ENCODE results near the gene ACSS1.

ACSS1 gene

DNA sequence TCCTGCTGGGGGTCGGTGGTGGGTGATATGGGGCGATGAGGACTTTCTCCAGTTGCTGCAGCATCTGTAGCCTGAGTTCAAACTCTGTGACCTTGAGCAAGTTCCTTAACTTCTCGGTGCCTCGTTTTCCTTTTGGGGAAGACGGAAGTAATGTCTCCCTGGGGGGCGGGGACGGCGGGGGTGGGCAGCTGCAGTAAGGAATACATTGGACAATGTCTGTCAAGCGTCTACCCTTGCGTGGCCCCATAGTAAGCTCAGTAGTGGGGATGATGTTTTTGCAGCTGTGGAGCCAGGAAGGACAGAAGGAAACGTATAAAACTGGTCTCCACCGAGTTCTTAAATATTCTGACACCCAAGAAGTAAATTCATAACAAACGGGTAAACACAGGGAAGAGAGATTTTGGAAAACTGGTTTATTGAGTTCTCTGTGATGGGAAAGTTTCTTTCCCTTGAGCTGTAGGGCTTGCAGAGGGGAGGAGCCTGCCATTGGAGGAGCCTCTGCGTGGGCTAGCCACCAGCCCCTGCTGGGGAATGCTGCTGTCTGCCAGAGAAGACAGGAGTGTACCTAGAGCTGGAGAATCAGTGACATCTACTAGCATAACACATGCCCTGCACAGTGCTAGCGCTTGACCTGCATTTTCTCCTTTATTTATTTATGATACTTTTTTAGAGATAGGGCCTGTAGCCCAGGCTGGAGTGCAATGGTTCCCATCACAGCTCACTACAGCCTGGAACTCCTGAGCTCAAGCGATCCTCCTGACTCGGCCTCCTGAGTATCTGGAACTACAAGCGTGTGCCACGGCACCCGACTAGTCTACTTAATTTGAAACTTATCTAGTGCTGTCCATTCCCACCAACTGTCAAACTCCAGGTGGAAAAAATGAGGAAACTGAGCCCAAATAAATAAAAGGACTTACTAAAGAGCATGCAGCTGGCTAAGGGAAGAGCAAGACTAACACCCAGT lies 1.2 kb upstream of the ACSS1 start:
- no peak for DNase-seq

DNA sequence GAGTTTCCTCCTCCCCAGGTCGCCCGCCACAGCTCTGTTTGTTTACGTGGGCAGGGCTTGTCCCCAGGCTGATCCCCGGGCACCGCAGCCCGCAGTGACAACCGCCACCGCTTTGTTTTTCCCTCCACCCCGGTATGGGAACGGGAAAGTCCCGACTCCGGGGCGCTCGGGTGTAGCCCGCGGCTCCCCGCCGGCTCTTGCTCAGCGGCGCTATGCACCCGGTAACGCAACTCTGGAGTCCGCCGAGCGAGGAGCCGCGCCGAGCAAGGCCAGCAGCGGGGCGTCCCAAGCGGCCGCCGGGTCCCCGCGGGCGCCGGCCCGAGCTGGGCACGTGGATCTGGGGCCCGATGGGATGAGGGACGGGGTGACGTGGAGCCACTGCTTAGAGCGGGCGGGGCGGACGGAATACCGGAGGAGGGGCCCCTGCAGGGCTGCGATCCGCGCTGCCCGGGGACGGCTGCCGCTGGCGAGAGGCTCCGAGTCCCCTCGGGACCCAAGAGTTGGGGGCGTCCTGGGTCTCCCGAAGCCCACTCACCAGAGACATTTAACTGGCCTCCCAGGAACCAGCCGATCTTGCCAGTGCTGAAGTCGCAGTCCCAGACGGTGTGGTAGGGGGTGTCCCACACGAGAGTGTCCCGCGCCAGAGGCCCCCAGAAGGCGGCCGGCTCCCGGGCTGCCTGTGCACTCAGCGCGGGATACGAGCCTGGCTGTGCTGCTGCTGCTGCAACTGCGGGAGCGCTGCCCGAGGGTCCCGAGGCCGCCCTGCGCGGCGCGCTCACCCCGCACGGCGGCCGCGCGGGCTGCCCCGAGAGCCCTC lies 497 bp downstream of the ACSS1 start:
- peak; percentile 88 for DNase-seq

DNA sequence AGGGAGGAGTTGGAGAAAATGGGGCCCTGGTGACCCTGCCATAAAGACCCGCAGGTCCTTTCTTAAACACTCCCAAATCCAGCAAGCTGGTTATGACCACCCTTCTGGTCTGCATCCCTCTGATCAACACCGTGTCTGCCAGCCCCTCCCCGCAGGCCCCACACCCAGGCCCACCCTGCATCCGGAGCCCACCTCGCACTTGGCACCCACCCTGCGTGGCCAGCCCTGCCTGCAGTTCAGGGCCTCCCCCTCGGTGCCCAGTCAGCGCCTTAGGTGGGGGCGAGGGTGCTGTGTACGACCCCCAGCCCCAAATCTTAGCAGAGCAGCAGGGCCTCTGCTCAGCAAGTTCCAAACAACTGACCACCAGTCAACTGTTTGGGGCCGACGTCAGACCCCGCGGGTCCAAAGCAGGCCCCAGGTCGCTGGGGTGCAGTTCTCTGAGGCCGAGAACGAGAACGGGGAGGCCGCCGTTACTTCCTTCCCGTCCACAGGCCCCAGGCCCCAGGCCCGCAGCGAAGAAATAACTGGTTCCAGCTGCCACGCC lies 1.2 kb downstream of the ACSS1 start:
- DNase-seq: no peak

DNA sequence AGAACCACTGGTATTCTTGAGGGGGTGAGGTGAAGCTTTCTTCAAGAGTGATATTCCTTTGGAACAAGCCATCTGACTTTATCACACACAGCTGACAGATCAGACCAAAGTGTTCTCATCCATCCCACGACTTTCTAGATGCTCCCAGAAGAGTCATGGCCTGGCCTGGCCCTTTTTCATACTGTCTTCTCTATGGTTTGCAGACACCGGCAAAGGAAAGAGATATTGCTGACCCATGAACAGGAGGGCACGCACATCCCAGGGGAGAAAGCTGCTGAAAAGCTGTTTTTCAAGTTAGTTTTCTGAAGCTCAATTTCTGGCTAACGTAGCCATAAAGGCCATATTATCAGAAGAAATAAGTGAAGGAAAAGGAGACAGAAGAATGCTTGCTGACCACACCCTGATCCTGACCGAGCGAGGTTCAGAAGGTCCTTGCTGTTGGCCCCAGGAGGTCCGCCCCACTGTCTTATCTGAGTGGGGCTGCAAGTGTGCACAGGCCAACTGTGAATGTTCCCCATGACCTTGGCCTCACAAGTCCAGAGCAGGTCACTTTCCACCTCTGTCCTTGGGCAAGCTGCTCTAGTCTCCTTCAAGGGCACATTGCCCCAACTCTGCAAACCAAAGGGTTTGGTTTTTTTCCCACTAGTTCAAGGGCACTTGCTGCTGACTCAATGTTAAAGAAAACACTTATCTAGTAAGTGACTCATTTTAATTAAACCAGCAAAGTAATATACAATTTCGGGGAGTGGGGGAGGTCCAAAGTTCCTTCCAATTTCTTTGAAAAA lies 2.0 kb downstream of the ACSS1 start:
- no peak for DNase-seq

DNA sequence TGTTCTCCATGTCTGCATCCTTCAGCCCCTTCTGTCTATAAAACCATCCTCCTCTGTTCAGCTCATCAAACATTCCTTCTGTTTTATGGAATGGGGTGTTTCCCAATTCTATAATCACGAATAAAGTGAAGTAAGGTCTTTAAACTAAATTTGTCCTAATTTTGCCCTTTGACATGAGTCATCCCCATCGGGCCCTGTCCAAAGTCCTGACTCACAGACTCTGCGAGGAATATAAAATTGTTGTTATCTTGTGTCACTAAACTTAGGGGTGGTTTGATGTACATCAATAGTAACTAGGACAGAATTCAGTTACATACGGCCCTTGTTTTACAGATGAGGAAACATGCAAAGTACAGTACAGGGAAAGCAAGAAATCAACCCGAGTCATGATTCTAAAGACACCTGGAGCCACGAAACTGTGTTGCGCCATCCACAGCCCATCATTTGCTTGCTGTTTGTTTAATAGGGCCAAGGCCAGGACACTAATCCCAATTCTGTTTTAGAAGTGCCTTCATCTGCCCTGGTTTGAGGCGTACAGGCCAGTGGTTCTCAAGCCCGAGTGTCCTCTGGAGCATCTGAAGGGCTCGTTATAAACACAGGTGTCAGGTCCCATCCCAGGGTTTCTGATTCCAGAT lies 2.8 kb downstream of the ACSS1 start:
- DNase-seq: no peak

DNA sequence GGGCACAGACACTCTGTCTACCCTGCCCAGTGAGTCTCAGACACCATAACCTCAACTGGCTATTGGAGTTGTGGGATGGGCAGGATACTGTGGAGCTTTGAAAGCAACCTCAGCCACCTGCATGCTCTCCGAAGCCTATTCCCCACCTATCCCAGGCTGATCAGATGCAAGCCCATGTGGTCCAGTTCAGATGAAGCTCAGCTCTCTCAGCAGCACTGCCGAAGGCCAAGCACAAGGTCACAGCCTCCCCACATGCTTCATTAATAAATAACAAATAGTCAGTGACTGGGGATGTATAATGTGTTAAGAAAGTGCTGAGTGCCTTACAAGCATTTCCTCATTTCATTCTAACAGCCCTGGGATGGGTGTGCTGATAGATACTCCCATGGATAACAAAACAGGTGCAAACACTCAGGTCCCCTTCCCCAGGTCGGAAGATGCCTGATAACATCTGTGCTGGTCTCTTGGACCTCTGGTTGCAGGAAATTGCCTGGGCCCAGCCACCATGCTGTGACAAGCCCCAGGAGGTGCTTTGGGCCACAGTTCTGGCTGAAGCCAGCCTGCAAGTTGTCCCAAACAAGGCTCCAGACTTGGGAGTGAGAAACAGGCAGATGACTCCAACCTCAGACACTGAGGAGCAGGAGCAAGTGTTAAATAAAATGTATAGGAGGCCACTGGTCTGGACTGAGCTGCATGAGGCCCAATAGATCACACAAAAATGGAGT lies 3.7 kb downstream of the ACSS1 start:
- no peak for DNase-seq

DNA sequence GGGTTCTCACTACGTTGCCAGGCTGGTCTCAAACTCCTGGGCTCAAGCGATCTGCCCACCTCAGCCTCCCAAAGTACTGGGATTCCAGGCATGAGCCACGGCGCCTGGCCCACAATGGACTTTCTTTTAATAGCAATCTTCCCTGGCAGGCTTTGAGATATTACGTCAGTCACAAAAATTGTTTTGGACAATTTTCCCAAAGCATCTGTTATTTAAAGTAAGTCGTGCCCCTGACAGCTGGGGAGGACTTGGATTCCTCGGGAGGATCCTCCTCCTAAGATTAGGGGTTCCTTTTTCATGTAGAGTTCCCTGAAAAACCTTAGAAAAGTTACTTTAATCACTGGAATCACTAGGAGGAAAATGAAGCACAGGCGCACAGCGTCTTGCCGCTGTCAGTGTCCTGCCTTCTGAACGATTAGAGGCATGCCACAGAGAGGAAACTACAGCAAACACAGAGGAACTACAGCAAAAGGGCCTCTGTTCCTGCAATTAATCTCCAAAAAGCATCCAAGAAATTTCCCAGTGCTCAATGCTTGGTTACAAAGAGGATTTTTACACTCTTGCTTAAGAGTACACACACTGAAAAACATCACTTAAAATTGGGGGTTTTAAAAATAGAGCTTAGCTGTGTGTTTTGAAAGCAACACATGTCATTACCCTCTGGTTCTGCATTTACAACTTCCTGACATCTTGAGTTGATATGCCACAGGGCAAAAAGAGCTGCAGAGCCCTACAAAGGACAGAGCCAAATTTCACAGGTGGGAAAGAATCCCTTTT lies 4.5 kb downstream of the ACSS1 start:
- no peak for DNase-seq

DNA sequence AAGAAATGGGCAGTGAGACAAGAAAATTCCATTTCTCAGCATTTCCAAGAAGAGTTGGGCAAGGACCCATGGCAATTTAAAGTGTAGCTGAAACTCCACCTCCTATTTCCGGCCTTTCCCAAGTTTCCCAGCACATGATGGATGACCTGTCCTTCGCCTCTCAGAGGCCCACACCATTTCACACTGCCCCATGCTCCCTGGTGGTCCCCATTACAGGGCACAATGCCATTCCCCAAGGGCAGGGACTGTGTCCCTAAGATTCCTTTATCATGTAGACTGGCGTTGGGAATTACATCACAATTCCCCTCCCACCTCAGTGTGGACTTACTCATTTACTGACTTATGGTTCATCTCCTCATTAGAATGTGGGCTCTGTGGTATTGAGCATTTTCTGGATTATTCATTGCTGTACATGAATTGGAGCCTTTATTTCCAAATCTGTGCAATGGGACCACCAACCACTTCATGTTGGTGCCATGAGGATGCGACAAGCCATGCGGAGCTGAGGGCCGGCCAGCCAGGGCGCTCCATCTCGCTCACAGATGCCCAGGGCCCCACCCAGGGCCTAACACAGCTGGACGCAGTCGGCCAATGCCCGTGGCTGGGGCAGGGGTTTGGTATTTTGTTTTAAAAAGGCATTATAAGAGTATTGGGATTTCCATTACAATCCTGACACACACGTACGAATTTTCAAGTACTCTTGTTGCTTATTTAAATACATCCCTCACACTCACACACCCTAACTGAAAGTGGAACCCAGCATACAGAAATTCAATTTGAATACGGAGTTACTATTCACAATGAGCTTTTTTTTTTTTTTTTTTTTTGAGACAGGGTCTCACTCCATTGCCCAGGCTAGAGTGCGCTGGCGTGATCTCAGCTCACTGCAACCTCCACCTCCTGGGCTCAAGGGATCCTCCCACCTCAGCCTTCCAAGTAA lies 5.4 kb downstream of the ACSS1 start:
- DNase-seq: no peak

DNA sequence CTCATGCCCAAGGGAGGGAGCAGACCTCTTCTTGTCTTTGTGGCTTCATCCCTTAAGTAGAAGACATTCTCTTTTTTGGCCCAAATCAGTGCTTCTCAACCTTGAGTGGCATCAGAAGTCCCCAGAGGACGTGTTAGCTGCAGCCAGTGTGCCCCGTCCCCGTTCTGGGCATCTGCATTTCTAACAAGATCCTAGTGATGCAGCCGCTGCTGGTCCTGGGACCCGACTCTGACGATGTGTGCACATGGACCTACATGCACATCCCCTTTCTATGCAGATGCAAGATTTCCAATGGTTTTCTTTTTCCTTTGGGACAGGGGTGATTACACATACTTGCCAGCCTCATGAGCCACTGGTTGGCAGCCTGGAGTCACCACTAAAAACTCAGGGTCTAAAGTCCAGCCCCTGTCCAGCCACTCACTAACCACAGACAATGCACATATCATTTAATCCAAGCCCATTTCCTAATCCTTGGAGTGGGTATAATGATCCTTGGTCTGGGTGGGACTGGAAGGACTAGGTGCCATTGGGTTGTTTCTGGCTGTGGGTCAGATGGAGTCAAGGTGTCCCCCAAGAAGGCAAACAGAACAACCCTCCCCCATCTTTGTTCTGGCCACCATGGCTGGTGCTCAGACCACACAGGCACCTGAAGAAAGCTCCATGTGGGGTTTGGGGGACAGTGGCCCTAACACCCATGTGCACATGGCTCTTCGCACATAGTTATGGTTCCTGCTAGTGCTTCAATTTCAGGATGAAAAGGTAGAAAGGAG lies 6.4 kb downstream of the ACSS1 start:
- DNase-seq: no peak

DNA sequence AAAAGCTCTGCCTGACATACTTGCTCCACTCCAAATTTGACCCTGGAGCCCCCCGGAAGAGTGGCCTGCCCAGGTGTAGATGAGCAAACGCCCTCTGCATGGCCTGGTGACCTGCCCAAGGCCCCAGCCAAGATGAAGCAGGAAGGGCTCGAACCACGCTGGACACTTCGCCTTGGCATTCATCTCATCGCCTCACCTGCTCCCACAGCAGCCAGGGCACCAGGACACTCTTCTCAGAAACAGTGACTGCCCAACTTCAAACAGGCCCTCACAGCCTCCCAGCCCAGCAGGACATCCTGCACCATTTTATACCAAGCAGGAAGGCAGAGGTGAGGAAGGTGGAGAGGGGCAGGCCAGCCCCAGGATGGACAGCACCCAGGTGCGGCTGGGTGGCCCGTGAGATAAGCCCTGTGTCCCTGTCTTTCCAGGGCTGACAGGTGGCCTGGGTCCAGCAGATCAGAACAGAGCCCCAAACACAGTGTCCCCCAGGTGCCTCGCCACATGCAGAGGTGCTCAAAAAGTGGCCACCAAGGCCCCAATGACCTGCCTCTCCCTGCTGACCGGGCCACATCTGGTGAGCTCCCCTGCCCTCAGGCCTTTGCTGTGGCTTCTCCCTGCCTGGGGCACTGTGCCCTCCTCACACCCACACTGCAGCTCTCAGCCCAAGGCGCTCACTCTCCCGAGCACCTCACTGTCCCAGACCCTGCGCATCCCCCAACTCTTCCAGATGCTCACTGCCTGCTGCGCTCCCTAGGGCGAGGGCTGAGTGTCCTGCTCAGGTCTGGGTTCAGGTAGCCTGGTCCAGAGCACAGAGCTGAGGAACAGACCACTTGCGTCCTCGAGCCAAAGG lies 7.2 kb downstream of the ACSS1 start:
- DNase-seq: no peak

DNA sequence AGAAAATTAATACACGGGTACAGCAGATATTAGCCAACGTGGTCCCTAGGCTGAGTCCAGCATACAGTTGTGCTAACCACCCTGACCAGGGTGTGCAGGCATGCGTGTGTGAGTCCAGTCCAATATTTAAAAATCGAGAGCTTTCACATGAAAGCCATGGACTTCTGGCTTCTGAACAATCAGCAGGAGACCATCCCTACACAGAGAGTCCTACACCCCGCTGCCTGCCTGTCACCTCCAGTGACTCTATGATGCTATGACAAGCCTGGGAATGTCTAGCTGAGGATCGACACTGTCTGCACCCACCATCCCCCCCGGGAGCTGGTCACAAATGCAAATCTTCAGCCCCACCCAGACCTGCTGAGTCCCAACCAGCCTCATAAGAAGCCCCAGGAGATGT lies 7.9 kb downstream of the ACSS1 start:
- DNase-seq: peak; percentile 57

DNA sequence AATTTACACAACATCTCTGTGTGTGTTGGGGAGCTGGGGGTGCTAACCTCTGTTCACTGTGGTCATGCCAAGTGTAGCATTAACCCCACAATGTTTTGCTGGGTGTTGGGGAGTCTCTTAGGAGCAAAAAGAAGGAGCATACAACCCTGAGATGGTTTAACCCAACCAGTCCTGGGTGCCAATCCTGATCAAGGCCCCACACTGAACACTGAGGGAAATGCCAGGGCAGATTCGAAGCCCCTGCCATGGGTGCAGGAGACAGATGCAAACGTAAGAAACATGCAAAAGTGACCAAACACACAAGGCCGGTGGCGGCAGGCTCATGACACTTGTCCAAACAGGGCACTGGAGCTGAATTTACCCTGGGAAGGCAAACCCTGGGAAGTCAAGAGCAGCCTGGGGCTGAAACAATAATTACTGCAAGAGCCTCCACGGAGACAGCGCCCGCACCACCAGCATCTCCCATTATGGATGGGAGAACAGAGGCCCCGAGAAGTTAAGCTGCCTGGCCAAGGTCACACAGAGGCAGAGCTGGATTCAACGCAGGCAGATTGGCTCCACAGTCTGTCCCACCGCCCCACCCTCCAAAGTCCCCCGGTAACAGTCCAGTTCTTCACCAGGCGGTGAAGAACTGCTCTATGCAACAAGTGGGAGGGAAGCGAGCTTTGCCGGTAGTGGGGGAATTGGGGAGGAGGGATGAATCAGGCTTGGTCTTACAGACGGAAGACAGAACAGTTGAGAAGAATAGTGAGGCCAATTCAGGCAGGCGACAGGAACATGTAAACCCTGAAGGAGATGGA lies 8.5 kb downstream of the ACSS1 start:
- no peak for DNase-seq

DNA sequence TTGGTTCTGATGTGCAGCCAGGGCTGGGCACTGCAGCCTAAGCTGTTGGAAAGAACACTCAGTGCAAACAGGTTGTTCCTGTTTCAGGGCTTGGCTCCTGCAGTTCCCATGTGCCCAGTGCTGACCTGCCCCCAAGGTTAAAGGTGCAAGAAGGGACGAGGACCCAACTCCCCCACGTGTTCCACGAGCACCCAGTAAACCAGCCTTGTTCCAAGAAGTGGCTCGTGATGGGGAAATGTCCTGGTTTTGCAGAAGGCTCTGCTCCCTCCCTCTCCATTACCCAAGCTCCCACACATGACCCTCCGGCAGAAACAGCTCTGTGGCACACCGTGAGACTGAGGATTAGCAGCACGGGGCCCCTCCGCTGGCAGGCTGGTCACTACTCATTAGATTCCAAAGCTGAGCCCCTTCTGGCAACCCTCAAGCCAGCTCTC lies 9.4 kb downstream of the ACSS1 start:
- DNase-seq: no peak

DNA sequence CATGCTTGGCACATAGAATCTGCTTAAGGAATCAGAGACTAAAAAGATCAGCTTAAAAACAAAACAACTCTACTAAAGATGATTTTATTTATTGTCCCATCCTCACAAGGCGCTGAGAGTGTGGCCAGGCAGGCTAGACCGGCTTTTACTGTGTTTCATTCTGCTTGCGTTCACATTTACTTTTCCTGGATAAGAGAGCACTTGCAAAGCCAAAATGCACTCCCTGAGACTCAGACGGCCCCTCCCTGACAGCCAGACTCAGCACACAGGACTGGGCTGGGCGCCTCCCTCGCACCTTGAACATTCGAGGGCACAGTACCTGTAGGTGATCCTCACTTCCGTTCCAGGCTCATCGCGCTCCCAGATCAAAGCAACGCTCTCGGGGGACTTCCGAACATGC lies 10.2 kb downstream of the ACSS1 start:
- no peak for DNase-seq

DNA sequence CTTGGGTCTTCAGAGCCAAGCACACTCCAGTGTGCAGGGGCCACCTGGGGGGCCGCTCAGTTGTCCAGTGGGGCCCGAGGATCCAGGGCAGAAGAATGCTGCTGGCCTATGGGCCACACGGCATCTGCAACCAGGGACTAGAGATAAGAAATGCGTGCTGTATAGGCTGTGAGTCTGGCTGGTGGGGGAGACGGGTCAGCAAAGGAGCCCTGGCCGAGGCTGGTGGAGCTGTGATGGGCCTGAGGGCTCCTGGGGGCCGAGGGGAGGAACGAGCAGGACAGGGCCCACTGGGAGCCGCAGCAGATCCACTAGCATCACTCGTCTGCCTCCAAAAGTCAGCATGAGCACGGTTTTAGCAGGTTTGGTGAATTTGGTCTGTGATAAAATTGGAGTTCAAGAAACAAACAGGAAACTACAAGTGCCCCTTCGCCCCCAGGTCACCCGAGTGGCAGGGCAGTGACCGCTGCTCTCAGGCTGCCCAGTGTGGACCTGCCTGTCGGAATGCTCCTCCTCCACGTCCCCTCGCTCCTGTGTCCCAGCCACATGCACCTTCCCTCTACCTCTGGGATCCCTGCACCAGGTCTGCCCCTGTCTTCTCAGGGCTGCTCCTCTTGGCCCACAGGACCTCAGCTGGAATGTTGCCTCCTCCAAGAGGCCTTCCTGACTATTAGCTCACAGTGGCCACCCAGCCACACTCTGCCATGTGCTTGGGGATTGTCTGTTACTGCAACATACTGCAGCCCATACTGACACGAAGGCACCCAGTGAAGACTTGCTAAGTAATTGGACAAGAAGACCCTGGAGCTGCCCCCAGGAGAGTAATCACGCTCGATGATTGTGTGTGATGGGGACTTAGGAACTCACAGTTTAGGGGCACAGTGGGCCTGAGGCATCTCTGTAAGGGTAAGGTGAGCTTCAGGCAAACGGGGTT lies 10.9 kb downstream of the ACSS1 start:
- DNase-seq: no peak

DNA sequence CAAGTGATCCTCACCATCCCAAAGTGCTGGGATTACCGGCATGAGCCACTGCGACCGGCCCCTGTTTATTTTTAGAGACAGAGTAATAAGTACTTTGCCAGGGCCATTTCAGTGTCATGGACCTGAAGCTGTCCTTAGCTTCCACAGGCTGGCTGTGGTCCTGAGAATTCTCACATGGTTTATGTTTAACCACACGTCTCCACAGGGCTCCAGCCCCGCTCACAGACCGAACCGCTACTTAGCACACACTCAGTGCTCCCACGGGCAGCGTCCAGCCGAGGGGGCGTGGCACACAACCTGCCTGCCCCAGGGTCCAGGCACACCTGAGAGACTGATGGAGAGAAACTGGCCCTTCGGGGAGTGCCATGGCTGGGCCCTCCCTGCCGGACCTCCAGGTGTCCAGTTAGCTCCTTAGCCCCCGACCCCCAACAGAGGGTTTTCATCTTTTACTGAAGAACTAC lies 11.7 kb downstream of the ACSS1 start:
- DNase-seq: no peak

Measured in retina (tissue), 1 donor.